SH-SY5Y (cell line): Measurements from ENCODE around the gene IGSF11.

Experiments used
- GATA2 ChIP-seq: IDR thresholded peaks from 2 replicates; pipeline ENCODE4 v1.6.1; 2011; ENCODE audit warnings: mild to moderate bottlenecking, low read depth, low read length
- GATA3 ChIP-seq: IDR thresholded peaks from 2 replicates; pipeline ENCODE4 v1.6.1; 2011; ENCODE audit warnings: low read depth, mild to moderate bottlenecking, low read length, moderate library complexity

DNA sequence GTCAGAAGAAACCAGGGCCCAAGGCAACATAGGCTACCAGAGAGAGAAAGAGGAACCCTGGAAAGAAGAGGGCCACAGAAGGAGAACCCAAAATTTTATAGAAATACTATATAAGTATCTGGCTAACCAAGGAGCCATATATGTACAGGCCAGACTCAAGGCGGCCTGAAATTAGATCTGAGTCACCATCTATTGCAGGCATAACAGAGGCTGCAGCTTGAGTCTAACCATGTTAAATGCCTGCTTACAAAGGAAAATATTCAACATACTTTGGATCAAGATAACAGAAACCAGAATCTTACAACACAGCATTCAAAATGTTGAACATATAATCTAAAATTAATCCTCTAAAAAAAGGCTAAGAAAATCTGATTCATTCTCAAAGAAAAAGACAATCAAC is 23.1 kb downstream of the IGSF11 start:
- no peak for TF ChIP-seq GATA2
- TF ChIP-seq GATA3 = no peak
